HG03159 (cell line): Measurements from ENCODE around the gene ATP1A2.

Experiments
- ATAC-seq: cut with Tn5 transposase; IDR thresholded peaks from one replicate; pipeline ENCODE4 v1.9.1; 2021; ENCODE audit warnings: mild to moderate bottlenecking, moderate library complexity; ENCODE audit not compliant: unreplicated experiment

The ATP1A2 gene

DNA sequence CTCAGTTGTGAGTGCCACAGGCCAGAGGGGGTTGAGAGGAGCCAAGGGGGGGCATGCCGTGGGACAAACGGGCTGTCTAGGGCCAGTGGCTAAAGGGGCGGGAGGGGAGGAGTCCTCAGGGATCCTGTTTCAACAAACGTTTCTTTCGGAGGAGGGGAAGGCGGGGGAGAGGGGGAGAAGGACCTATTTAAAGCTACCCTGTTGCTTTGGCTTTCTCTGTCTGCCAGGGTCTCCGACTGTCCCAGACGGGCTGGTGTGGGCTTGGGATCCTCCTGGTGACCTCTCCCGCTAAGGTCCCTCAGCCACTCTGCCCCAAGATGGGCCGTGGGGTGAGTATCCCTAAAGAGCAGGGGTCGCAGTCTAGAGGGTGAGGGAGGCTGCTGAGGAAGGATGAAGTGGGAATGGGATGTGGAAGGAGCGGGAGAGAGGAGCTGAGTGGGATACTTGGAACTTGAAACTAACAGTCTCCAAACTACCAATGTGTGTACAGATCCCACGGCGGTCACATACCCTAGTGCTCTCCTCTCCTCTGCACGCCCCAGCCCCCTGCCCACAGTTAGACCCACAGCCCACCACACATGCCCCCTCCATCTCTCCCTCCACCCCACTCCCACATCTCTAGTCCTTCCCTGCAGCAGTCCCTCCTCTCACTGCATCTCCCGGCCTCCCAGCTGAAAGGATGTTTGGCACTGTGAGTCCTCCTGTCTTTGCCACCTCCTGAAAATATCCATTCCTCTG, at the start of gene ATP1A2:
TSS of gene ATP1A2 (plus strand) at position 215 of the 738 bp plus-strand sequence. CDS start at position 318, 103 bp downstream.
- ATAC-seq, result no peak

DNA sequence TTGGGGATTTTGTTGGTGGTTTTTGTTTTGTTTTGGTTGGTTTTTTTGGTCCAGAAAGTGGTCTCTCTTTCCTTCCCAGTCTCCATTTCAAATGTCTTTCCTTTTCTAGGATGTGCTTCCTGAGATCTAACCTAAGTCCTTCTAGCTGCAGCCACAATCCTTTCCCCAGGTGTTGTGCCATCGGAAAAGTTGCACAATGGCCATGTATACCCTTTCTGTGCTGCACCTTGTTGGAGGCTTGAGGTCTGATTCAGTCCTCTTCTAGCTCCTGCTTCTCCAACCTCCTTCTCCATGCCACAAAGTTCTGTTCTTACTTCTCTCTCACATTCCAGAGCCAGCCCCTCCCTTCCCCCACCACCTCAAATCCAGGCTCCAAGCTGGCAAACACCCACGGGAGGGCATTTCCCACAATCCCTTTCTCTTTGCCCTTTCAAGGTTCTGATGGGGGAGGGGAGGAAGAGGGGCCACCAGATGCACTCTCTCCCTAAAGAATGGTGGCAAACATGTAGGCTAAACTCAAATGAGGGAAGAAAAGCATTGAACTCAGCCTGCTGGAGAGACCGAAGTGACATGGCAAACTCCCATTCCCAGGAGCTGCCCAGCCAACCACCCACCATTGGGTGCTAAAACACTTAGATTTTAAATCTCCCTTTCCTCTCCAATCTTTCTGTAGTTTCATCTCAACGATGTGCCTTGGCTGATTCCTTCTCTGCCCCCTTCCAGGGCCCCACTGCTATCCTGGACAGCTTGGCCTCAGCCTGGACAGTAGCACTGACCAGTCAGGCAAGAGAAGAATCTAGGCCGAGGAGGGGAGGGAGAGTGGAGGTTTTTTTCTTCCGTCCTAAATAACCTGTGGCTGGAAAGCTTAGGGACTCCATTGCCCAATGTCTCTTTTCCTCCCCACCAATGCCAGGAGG, 48.5 kb upstream of the ATP1A2 start:
- ATAC-seq, result no peak

- ATAC-seq, result no peak
Observed at GRCh38 chr1:160068225-160068624, 47.3 kb upstream of the ATP1A2 start.

GRCh38 chr1:160069460-160070231, 45.9 kb upstream of the ATP1A2 start, which contains the start of gene KCNJ10:
KCNJ10 (minus strand) TSS chr1:160070160; CDS start chr1:160042532, 27,628 bp downstream.
- peak; percentile 20 for ATAC-seq

DNA sequence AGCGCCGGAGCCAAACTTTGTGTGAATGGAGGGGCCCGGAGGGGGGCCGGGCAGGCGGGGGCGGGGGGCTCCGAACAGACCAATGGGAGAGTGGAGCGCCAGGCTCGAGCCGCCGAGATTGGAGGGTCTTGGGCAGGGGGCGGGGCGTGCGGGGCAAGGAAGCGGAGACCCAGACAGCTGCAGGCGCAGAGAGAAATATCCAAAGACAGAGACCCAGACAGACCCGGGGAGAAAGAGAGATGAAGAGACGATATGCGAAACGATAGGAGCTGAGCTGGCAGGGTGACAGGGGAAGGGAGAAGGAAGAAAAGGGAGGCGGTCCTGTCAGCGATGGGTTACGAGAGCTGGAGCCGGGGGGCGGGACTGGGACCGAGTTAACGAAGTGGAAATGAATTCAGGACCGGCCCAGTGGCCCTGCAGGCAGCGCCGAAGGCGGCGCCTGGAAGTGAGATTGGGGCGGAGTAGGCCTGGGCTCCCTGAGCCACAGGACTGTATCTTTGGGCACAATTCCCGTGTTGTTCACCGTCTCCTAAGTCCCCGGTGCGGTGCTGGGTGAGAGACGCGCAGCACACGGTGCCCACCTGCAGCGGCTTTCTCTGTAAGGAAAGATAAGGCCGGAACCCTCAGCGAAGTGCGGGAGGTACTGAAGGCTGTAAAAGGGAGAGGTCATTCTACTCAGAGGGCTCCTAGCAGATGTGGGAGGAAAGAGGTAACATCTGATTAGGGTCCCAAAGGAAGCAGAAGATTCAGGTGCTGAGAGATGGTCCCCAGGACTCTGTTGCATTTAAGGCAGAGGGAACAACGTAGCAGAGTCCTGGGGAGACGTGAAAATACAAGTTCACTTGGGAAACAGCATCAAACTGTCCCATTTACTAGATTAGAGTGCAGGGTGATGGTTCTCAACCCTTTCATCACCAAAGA, 45.1 kb upstream of the ATP1A2 start:
- peak; percentile 43 for ATAC-seq

- no peak for ATAC-seq
Observed at GRCh38 chr1:160071289-160071688, 44.3 kb upstream of the ATP1A2 start.

GRCh38 chr1:160074865-160075264, 40.7 kb upstream of the ATP1A2 start:
- ATAC-seq, result no peak

DNA sequence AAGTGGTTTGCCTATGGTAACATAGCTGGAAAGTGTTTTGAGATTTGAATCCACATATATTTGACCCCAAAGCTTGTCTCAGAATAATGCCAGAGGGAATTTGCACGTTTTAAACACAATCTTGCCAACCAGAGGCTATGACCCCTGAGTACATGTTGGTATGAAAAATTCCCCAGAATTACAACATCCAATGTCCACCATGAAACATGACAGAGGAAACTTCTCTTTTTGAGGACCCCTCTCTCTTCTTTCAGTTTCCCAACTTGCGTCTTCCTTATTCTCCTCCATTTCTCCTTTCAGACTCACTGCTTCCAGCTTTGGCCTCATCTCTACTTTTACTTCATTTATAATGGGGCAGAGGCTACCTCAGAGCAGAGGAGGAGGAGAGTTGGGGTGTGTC, 39.7 kb upstream of the ATP1A2 start:
- no peak for ATAC-seq

GRCh38 chr1:160076295-160076694, 39.3 kb upstream of the ATP1A2 start:
- no peak for ATAC-seq

DNA sequence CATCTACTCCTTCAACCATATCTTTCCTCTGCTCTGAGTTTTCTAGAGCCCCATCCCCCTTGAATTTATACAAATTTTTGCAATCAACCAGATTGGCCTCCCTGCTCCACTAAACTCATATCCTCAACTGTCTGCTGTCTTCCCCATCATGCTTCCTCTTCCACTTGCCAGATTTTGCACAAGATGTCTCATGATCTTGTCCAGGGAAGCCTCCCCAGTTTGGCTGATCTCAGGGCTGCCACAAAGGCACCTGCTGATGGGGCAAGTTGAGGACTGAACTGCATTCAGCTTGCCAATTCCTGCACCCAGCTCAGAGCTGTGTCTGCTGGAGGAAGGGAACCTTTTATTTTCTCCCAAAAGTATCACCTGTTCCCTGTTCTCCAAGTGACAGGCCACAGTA, 38.1 kb upstream of the ATP1A2 start:
- ATAC-seq, result no peak

DNA sequence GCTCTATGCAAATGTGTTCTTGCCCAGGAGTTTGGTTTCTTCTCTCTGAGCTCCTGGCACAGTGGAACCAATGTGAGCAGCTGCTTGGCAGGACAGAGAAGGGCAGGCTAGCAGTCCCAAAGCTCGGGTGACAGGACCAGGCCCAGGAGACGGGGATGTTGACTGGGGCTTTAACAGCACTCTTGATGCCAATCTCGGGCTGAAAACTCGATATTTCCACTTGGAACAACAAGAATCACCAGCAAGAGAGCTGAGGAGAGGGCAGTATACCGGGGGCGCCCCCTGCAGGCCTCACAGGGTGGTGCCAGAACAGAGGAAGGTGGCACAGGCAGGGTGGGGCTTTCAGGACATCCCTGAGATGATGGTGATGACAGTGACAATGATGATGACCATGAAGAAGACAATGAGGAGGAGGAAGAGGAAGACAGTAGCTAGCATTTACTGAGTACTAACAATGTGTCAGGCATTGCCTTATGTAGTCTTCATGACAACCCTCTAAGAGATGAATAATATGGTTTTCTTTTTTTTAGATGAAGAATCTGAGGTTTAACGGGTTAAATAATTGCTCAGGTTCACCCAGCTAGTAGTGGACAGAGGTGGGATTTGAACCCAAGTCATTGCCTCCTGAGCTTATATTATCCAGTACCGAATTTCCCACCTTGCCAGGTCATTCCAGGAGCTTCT, 36.9 kb upstream of the ATP1A2 start:
- ATAC-seq, result peak; percentile 67

- ATAC-seq, result no peak
Observed at GRCh38 chr1:160079448-160079847, 36.1 kb upstream of the ATP1A2 start.

DNA sequence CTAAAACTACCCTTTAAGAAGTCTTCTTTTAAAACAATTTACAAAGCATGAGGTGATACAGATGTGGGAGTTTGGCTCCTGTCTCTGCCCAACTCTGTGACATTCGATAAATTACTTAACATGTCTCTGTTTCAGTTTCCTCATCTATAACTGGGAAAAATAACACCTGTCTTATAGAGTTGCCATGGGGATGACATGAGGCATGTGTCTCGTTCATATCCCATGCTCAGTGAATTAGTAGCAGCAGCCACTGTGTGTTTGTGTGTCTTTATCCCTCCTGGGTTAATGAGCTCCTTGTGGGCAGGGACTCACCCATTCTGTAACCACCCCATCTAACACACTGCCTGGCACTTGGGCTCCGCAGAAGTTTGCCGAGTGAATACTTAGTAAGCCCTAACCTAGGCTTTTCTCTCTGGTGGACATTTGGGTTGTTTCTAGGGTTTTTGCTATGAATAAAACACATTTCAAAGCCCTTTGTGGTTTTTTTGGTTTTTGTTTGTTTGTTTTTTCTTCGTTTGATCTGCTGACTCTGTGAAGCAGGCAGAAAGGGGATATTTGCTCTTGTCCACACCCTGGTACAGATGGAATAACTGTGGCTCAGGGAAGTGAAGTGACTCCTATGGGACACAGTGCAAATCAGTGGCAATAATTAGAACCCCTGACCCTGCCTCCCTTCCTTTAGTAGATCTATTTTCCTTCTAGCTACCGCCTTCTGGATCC, 35.0 kb upstream of the ATP1A2 start:
- ATAC-seq, result no peak

DNA sequence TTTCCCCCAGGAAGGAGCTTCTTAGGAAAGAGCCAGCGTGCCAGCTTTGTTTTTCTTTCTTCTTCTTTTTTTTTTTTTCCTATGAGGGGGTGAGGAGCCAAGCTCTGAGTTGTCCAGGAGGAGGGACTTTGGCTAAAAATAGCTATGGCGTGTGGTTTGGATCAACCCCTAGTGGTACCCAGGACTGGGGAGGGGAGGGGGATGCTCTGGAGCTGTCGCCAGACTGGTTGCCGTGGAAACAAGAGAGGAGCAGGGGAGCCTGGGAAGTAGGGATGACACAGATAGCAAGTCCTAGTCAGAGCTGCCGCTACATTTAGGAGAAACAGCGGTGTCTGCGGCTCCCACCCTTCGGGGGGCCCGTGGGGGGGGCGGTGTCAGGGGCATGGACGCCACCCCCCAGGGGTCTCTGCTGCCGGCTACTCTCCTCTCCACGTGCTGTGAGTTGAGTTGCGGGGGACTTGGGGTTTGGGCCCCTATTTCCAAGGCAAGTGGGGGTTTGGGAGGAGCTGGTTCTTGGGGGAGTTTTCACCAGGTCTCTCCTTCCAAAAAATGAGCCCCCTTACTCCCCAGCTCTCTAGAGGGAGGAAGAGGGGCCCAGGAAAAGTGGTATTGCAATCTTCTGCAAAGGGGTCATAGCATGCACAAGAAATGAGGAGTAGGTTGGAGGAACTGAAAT, 34.2 kb upstream of the ATP1A2 start, which contains the start of gene KCNJ9:
TSS of gene KCNJ9 (plus strand) at position 278 of the 676 bp plus-strand sequence. CDS start 2,493 bp downstream, outside the sequence.
- no peak for ATAC-seq

DNA sequence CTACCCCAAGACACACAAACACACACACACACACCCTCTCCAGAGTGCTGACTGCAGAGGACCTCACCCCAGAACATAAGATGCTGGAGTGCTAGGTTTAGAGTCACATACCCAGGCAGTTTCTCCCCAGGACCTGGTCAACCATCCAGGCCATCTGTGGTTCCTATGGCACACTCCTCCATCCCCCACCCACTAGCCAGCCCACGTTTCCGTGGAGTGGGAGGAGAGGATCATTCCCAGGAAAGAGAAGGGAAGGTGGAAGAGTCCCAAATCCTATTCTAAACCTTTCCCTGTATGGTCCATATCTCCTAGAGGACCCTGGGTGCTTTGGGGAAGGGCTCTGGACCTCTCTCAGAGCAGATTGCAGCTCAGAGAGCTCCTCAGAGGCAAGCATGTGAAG, 33.1 kb upstream of the ATP1A2 start:
- ATAC-seq, result no peak

- no peak for ATAC-seq
Observed at GRCh38 chr1:160082926-160083325, 32.6 kb upstream of the ATP1A2 start.

DNA sequence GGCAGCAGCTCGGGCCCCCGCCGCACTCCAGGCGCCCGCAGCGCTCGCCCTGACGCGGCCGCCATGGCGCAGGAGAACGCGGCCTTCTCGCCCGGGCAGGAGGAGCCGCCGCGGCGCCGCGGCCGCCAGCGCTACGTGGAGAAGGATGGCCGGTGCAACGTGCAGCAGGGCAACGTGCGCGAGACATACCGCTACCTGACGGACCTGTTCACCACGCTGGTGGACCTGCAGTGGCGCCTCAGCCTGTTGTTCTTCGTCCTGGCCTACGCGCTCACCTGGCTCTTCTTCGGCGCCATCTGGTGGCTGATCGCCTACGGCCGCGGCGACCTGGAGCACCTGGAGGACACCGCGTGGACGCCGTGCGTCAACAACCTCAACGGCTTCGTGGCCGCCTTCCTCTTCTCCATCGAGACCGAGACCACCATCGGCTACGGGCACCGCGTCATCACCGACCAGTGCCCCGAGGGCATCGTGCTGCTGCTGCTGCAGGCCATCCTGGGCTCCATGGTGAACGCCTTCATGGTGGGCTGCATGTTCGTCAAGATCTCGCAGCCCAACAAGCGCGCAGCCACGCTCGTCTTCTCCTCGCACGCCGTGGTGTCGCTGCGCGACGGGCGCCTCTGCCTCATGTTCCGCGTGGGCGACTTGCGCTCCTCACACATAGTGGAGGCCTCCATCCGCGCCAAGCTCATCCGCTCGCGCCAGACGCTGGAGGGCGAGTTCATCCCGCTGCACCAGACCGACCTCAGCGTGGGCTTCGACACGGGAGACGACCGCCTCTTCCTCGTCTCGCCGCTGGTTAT, 31.4 kb upstream of the ATP1A2 start:
- no peak for ATAC-seq
